ENCODE results near the gene U2SURP.

- no peak for TF ChIP-seq GATA3 (IDR thresholded peaks at IDR 0.05; ENCODE audit: low read depth, low read length)
- TF ChIP-seq GATA2 (IDR thresholded peaks at IDR 0.05; ENCODE audit: low read depth, low read length): no peak
Measured at GRCh38 chr3:143011705-143012104, 10.3 kb downstream of the U2SURP start.
